ENCODE results near the gene PIP5K1B.
A peak's percentile ranks its signal among the peaks of the same experiment; 100 is the strongest.

Gene PIP5K1B

GRCh38 chr9:68923480-68923879 is 218.4 kb downstream of the PIP5K1B start:
- no peak for DNase-seq

DNA sequence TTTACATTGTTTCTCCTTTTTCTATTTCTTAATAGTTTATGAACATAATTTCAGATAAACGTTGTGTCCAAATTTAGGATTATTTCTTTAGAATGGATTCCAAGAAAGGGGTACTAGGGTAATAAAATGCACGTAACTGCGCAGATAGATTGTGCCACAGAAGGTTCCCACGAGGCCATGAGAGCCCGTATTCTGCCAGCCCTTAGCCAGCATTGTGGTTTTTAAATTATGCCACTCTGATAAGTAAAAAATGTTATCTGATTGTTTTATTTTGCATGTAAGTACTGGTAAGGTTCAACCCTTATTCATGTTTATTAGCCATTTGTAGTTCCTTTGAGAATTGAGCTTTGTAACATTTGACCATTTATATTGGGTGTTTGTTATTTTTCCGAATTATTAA is 220.1 kb downstream of the PIP5K1B start:
- peak; percentile 91 for DNase-seq

GRCh38 chr9:68927165-68927564 is 222.1 kb downstream of the PIP5K1B start:
- peak; percentile 74 for DNase-seq

GRCh38 chr9:68931821-68932220 is 226.8 kb downstream of the PIP5K1B start:
- DNase-seq: no peak

GRCh38 chr9:68932458-68932857 is 227.4 kb downstream of the PIP5K1B start:
- DNase-seq: no peak

DNA sequence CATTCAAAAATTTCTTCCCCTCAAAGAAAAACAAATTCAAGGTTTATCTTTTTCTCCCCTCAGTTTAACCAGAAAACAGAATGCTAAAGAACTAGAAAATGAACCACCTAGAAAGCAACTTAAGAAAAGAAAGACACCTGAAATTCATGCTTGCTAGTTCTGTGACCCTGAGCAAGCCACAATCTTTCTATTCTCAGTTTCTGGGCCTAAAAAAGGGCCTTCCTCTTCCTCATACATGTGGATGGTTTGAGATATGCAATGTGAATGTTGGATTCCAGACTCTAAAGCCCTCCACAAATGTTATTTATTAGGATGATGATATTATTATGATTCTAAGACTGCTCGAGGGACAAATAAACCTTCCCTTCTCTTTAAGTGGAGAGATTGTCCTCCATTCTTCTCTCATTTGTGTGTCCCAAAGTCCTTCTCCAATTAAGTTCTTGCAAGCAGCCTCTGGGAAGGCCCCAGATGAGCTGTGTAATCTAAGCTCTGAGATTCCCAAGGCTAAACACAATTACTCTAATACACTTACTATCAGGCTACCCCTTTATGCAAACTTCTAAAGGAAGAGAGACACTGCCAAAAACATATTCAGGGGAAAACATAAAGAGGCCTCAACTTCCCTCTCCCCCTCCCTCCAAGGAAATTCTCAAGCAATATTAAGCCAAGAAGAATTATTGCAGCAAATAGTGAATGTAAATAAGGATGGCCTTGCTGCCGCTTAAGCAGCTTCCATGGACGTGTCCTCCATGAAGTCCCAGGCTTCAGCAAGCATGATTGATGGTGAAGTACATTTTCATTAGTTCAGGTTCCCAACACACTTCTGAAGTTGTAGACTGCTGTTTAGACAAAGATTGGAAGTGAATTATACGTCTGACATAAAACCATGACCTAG is 228.6 kb downstream of the PIP5K1B start:
- no peak for DNase-seq

DNA sequence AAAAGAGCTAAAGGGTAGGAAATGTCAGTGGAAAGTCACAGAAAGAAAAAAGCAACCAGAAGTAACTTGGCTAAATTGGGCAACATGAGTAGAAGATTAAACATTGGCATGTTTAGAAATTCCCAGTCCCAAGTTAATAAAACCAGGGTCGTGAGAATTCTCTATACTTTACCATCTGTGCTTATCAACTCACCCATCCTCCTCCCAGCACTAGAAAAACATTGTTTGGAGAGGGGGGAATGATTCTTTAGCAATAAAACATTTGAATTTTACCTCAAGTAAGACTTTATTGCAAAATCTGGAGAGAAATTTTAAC is 229.2 kb downstream of the PIP5K1B start:
- no peak for DNase-seq

GRCh38 chr9:68940573-68940972 is 235.5 kb downstream of the PIP5K1B start:
- DNase-seq: no peak

GRCh38 chr9:68941780-68942459 is 236.9 kb downstream of the PIP5K1B start:
- DNase-seq: no peak

GRCh38 chr9:68942790-68943189 is 237.8 kb downstream of the PIP5K1B start:
- DNase-seq: no peak

- DNase-seq: no peak
These were observed 242.0 kb downstream of the PIP5K1B start for GRCh38 chr9:68947015-68947414.

DNA sequence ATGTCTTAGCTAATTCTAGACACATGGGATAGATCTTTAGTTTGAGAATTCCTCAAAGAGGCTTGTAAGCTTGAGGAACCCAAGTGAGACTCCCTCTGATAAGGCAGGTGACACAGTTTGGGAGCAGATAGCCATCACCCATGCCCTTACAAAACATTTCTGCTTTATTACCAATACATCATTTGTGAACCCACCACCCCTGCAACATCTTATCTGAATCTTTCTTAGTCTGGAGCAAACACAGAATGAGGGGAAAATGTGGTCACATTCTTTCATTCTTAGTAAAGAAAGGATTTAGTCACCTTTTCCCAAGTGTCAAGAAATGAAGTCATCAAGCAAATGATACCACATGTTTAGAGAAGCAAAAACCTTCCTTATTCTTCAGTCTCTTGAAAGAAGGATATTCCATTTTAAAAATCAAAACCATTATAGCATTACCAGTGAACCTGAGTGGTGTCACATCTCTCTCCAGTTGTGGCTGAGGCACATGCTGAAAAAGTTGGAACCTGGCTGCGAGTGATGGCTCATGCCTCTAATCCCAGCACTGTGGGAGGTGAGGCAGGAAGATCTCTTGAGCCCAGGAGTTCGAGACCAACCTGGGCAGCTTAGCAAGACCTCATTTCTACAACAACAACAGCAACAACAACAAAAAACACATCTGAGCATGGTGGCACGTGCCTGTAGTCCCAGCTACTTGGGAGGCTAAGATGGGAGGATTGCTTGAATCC is 243.0 kb downstream of the PIP5K1B start:
- no peak for DNase-seq

DNA sequence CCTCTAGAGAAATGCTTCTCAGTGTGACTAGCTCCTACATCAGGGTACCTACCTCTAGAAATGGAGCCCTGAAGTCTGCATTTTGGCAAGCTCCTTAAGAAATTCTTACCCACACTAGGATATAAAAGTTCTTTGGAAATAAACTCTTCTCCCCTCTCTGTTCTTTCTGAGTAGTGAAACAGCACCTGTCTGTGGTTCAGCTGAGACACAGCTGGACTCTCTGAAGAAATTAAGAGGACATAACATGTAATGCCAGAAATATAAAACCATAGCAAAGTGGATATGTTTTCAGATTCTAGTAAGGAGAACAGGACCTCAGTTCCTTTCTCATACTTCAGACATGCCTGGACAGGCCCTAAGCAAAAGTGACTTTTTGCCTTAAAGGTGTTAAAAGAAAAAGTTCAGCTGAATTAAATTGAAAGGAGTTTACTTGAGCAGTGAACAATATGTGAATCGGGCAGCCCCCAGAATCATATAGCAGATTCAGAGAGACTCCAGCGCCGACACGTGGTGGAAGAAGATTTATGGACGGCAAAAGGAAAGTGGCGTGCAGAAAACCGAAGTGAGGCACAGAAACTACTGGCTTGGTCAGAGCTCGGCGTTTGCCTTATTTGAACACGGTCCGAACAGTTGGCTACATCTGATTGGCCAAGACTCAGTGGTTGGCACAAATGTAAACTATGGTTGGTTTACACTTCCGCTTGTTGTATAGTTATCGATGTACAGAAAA is 244.4 kb downstream of the PIP5K1B start:
- peak; percentile 75 for DNase-seq

DNA sequence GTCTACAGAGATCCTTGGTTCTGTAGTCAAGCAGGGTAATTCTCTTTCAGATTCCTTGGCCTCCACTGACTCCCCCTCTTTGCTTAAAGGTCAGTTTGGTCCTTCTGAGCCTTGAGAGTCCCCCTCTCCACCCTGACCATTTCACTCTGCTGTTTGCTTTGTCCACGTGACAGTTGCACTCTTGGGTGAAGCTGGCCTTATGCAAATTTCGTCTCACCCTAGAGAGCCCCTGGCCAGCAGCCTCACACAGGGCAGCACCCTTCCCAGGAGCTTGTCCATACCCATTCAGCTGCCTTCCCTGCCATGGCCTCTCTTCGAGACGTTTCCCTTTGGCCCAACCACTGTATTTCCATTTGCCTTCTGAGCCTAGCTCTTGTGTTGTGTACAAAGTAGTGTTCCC is 245.1 kb downstream of the PIP5K1B start:
- DNase-seq: no peak

- DNase-seq: no peak
These were observed 245.6 kb downstream of the PIP5K1B start for GRCh38 chr9:68950689-68951088.

- DNase-seq: peak; percentile 49
These were observed 247.0 kb downstream of the PIP5K1B start for GRCh38 chr9:68951879-68952659.

DNA sequence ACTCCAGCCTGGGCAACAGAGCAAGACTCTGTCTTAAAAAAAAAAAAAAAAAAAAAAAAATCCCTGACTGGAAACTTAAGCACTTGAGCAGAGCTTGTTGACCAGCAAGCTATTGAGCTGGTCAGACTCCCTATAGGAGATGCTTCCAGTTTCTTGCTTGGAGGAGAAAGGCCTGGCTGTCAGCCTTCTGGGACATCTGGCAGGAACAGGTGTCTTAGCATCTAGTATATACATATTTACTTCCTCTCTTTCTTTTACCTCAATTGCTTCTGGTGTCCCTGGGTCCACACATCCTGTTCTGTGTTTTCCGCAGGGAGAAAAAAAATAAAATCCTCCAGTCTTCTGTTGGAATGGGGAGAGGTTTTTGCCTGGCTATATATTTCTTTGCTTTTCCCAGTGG is 248.7 kb downstream of the PIP5K1B start:
- no peak for DNase-seq

GRCh38 chr9:68955330-68955729 is 250.3 kb downstream of the PIP5K1B start:
- DNase-seq: peak; percentile 63

DNA sequence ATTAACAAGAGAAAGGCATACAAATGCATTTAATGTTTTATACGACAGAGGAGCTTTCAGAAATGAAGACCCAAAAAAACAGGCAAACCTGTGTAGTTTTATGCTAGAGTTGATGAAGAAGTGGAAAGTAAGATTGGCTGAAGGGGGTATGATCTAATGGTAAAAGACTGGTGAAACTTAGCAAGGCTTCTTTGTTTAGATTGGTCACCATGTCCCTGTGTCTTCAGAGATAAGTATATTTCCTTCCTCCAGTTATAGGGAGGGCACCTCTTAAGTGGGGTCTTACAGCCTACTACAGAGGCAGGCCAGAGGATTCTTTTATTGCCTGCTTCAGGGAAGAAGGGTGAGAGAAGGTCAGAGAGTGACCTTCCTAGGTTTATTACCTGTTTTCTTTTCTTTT is 252.4 kb downstream of the PIP5K1B start:
- peak; percentile 65 for DNase-seq

DNA sequence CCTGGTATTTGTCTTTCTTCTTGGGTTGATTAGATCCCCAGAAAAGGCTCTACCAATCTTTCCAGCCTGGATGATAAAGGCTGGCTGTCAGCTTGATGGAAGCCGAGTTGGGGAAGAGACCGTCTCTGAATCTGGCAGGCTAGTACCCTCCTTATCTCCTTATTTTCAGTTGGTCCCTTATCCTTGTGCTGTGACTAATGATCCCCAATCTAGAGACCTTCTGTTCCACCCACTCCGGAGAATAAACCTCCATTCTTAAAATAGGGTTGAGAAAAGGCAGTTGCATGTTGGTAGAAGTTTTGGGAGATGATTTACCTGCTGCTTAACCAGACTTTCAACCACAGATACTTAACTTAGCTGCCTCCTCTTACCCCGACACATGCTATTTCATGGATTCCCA is 256.5 kb downstream of the PIP5K1B start:
- DNase-seq: peak; percentile 83

GRCh38 chr9:68963416-68963815 is 258.4 kb downstream of the PIP5K1B start:
- no peak for DNase-seq

DNA sequence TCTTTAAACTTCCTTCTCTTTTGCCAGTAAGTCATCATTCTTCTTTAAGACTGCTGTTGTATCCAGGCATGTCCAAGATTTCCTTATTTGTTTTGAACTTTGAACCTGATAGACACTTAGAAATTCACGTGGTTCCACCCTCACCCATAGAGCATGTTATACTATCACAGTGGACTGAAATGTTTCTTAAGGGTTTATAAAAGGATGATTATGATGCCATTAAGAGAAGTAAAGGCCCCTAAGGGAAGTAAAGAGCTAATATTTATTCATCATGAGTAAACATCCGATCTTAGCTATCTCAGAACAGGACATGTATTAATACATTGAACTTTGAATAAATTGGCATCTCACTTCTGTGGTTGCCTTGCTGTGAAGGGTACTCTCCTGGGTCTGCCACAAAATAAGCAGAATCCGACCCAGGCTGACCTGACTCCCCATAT is 259.1 kb downstream of the PIP5K1B start:
- DNase-seq: no peak
